ENCODE data around the gene TBC1D22A. TPM values are rescaled to one million over a fixed set of nuclear protein-coding genes. Genes with fewer than 3 reads are reported as not detected.

TBC1D22A gene
- total RNA-seq, 2 experiments from 2014 or later: 47.2 to 49.1 TPM

DNA sequence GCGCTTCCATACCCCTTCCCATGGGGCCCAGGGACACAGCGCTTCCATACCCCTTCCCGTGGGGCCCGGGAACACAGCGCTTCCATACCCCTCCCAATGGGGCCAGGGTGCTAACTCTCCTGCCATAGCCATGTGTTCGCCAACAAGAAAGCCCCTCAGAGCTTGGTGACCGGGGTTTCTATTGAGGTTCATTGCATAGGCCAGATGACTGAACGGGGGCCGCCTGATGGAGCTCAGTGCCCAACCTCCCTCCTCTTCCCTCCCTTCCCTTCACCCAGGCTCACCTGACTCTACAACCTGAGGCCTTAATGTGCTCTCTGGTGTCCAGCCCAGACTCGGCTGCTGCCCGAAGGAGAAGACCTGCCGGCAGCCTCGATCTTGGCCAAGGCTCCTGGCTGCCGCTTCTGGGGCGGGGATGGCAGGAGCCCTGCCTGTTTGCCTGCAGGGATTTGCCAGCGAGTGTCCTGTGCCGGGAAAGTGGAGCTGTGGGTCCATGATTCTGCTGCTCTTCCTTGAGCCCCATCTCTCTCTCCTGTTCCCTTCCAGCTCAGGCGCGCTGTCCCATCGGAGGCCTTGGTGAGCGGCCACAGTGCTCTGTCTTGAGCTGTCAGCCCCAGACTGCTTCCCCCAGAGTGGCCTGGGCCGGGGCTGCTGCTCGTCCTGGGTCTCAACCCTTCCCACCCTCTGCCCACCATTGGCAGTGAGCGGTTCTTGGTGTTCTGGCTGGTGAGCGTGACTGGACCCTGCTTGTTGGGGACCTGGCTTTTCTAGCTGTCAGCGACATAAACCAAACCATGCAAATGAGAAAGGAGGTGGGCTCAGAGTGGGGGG lies 267.0 kb downstream of the TBC1D22A start:
- Mint-ChIP-seq H3K27me3 (no peaks in the 10 kb centered on the region), H3K9me3 (no peaks in the 10 kb centered on the region), H3K27ac (no peak overlapping the region), H3K4me3 (no peak overlapping the region), H3K4me1 (peaks cover 2% of the 10 kb centered on the region), H3K36me3 (no peaks in the 10 kb centered on the region)
- ATAC-seq (ENCODE audit: low read depth) (no peak), DNase-seq (no peak)
- POLR2A ChIA-PET: no interaction called here

DNA sequence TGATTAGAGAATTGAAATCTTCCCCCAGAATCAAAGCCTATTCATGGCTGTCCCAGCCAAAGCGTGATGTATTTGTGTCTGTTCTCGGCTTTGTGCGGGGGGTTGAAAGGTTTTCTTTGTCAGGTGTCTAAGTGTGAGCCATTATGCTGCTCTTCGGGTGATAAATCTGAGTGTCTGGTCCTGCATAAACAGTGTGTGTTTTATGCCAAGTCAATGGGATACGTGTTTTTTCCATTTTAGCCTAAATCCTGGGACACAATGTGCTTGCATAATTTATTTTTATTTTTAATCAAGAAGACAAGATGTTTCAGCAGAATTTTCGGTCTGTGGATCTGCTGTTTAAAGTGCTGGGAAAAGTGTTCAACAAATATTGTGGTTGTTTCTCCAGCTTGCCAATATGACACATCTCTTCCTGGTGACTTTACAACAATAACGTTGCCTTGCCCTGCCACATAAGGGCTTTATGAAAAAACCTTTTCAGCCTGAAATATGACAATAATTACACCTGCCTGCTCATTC lies 267.8 kb downstream of the TBC1D22A start:
- no peak overlapping the region for H3K4me3 Mint-ChIP-seq
- H3K9me3 Mint-ChIP-seq: no peaks in the 10 kb centered on the region
- ATAC-seq (ENCODE audit: low read depth): no peak
- H3K27me3 Mint-ChIP-seq: no peaks in the 10 kb centered on the region
- H3K36me3 Mint-ChIP-seq: no peaks in the 10 kb centered on the region
- peaks cover 2% of the 10 kb centered on the region for H3K4me1 Mint-ChIP-seq
- H3K27ac Mint-ChIP-seq: no peak overlapping the region
- POLR2A ChIA-PET: no interaction called here
- DNase-seq: no peak

DNA sequence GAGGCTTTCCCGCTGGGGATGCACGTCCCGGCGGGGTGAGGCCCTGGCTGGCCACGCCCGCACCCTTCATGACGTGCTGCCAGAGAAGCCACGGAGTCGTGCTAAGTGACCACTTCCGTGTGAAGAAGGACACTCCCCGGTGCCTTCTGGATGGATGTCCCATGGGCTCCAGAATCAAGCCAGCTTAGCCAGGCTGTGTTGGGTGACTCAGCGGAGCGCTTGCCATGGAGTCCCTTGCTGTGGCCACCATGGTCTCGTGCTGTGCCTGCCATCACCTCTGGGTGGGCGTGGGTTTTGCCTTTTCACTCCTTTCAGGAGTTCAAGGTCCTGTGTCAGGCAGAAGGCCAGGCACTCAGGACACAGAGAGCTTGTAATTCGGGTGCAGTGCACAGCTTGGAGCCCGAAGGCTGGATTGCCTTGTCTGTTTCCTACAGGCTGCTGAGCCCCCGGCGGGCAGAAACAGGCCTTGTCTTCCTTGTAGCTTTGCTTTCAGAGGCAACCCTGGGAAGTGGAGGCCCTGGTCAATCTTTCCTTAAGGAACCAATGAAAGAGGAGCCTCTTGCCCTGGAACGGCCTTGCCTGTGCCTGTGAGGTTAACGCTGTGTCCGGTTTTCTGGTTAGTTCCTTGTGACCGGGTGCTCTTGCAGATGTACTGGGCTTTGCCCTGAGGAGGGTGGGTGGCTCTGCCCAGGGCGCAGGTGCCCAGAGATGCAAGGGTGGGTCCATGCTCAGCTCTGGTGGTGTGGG lies 268.6 kb downstream of the TBC1D22A start:
- Mint-ChIP-seq H3K27me3 (no peaks in the 10 kb centered on the region), H3K4me1 (peaks cover 2% of the 10 kb centered on the region), H3K27ac (no peak overlapping the region), H3K9me3 (no peaks in the 10 kb centered on the region), H3K36me3 (no peaks in the 10 kb centered on the region), H3K4me3 (no peak overlapping the region)
- no peak for DNase-seq
- no peak for ATAC-seq (ENCODE audit: low read depth)
- POLR2A ChIA-PET: no interaction called here

DNA sequence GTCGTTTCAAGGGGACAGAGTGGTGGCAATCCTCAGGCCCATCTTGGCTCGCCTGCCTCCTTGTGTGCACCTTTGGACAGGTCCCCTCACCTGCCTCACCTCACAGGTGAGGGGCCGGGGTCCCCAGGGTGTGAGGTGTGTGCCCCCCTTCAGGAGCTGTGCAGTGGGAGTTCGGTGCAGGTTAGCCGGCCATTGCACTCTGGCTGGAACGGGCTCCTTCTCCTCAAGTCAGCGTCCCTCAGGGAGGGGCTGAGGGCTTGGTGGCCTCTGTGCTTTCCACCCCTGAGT lies 269.1 kb downstream of the TBC1D22A start:
- H3K36me3 Mint-ChIP-seq: no peaks in the 10 kb centered on the region
- no peak overlapping the region for H3K4me3 Mint-ChIP-seq
- no peak for ATAC-seq (ENCODE audit: low read depth)
- H3K9me3 Mint-ChIP-seq: no peaks in the 10 kb centered on the region
- DNase-seq: no peak
- POLR2A ChIA-PET: no interaction called here
- peaks cover 2% of the 10 kb centered on the region for H3K4me1 Mint-ChIP-seq
- H3K27me3 Mint-ChIP-seq: no peaks in the 10 kb centered on the region
- H3K27ac Mint-ChIP-seq: no peak overlapping the region

DNA sequence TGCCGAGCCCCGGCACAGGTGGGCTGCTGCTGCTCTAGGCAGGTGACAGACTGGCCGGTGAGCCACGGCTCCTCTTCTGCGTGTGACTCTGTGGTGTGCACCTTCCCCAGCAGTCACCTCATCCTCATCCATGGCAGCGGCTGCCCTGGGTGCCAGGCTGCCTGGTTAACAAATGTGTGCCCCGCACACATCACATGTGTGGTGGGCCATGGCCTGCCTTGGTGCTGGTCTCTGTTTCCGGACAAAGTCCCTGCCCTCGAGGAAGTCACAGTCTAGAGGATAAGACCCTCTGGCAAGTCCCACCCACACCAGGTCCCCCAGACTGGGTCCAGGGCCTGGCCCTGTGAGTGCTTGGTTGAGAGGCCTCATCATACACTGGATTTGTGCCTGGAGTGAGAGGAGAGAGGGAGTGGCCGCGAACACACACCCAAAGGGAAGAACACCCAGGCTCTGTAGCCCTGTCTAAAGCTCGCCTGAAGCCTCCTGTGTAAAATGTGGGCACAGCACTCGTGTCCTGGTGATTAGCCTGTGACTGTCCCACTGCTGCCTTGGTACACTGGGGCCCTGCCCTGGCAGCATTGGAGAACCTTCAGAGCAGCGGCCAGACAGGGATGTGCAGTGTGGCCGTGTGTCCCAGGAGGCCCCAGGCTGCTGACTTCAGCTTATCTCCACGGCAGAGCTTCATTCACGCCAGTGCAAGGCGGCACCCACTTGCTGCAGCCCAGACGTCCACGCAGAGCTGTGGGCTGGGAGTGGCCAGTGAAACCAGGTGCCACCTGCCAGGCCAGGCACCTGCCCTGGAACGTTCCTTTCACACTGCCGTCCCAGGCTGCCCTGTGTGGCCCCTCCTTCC lies 269.9 kb downstream of the TBC1D22A start:
- Mint-ChIP-seq H3K36me3 (no peaks in the 10 kb centered on the region), H3K27me3 (no peaks in the 10 kb centered on the region), H3K27ac (no peak overlapping the region), H3K4me1 (peaks cover 2% of the 10 kb centered on the region), H3K4me3 (no peak overlapping the region), H3K9me3 (no peaks in the 10 kb centered on the region)
- DNase-seq (no peak), ATAC-seq (ENCODE audit: low read depth) (no peak)
- POLR2A ChIA-PET: no interaction called here

DNA sequence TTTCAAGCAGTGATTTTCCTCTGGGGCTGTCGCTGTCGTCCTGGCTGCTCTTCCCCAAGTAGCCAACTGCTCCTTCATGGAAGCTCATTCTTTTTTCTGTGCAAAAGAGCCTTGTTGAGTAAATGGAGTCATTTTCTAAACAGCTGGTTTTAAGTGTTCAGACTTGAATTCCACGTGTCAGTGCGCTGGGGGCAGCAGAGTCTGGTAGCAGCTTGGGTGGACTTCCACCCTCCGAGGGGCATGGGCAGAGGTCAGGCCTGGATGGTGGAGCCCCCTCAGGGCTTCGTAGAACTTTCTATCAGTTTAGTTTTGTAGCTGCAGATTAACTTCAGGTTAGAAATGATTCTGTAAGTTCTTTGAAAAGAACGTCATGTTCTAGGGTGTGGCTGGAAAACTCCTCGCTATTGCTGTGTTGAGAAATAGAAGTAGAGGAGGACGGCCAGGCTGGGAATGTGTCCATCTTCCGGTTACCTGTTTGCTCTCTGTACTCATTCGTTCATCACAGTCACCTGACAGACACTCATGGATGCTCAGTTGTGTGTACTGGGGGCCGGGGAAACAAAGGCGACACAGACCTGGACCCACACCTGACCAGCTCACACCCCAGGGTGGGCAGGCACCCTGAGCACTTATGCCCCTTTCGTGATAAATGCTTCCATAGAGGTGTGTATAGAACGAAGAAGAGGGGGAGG lies 270.7 kb downstream of the TBC1D22A start:
- POLR2A ChIA-PET: no interaction called here
- Mint-ChIP-seq H3K4me1 (peaks cover 2% of the 10 kb centered on the region), H3K27ac (no peak overlapping the region), H3K27me3 (no peaks in the 10 kb centered on the region), H3K36me3 (no peaks in the 10 kb centered on the region), H3K4me3 (no peak overlapping the region), H3K9me3 (no peaks in the 10 kb centered on the region)
- DNase-seq (no peak), ATAC-seq (ENCODE audit: low read depth) (no peak)

DNA sequence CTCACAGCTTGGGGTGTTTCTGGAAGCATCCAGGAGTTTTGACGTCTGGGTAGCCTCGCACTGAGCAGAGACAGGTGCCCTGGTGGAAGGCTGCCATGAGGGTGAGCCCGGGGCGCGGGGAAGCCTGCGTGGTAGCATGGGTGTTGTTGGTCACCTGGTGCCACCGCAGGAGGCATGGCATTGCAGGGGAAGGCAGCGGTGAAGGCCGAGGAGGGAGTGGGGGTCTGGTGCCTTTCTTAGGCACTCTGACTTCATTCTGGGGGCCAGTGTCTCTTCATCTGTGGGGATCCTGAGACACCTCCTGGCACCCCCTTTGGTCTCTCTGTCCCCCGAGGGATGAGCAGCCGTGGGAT lies 271.2 kb downstream of the TBC1D22A start:
- H3K36me3 Mint-ChIP-seq: no peaks in the 10 kb centered on the region
- POLR2A ChIA-PET: no interaction called here
- no peak for DNase-seq
- H3K9me3 Mint-ChIP-seq: no peaks in the 10 kb centered on the region
- ATAC-seq (ENCODE audit: low read depth): no peak
- peaks cover 2% of the 10 kb centered on the region for H3K4me1 Mint-ChIP-seq
- H3K4me3 Mint-ChIP-seq: no peak overlapping the region
- H3K27ac Mint-ChIP-seq: no peak overlapping the region
- H3K27me3 Mint-ChIP-seq: no peaks in the 10 kb centered on the region

DNA sequence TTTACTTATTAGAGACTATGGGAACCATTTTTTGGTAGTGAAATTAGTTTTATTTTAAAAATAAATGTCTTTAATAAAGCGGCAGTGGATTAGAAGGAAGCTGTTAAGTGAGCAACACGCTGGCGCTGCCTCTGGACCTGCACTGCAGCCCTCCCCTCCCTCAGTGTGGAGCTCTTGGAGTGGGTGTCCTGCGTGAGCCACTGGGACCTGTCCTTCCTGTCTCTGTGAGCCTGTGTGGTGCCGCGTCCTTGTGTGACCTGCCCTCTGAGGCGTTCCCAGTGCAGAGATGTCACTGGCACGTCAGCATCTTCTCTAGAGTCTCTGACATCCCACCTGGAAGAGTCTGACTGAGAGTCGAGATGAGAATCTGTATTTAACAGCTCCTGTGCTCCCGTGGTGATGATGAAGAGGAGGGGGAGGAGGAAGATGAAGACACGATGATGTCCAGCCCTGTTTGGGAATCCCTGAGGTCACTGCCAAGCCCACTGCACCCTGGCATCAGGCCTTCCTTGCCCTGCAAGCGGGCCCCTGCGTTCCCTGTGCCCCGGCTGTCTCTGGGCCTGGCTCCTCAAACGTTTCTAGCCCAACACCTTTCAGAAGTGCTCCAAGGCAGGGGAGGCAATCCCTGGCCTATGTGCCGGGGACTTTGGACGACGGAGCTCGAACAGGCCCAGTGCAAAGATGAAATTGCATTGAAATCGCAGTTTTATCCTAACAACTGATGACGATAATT lies 271.8 kb downstream of the TBC1D22A start:
- Mint-ChIP-seq H3K27me3 (no peaks in the 10 kb centered on the region), H3K4me3 (no peak overlapping the region), H3K9me3 (no peaks in the 10 kb centered on the region), H3K27ac (no peak overlapping the region), H3K36me3 (no peaks in the 10 kb centered on the region), H3K4me1 (peaks cover 2% of the 10 kb centered on the region)
- ATAC-seq (ENCODE audit: low read depth) (no peak), DNase-seq (no peak)
- POLR2A ChIA-PET: no interaction called here

DNA sequence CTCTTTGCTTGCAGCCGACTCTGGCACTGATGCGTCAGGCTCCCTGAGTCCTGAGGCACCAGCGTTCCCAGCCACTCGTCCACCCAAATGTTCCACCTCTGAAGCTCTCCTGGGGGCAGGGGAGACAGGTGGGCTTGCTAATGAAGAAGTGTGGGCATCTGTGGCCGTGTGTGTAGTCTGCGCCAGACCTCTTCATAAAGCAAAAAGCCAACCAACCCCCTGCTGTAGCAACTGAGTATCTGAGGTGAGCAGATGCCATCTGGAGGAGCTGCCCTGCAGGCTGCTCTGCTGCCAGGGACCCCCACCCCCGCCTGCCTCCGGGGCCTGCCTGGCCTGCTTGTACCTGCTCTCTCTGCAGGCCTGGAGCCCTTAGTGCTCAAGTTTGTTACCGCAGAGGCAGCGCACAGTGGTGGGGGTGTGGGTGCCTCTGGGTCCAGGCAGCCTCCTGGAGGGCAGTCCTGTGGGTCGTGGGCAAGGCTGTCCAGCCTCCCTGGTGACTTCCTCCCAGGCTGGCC lies 272.5 kb downstream of the TBC1D22A start:
- Mint-ChIP-seq H3K27ac (no peak overlapping the region), H3K9me3 (no peaks in the 10 kb centered on the region), H3K36me3 (no peaks in the 10 kb centered on the region), H3K4me1 (peaks cover 2% of the 10 kb centered on the region), H3K4me3 (no peak overlapping the region), H3K27me3 (no peaks in the 10 kb centered on the region)
- no peak for ATAC-seq (ENCODE audit: low read depth)
- DNase-seq: no peak
- POLR2A ChIA-PET: no interaction called here

DNA sequence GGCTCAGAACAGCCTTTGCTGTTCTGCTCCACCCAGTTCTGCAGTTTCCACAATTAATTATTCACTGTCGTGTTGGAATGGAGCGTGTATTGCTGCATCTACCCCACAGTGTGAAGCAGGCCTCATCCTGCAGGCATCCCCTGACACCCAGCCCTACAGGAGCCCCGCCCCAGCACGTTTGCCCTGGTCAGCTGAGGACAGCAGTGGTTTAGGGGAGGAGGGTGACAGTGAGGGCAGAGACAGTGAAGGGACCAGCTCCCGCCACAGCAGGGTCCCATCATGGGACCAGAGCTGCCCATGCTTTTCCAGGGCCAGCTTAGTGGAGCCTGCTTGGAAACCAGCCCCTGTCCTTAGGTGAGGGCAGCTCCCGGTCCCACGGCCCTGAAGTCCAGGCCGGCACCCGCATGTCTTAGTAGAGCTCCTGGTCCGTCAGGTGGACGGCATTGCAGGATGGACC lies 273.0 kb downstream of the TBC1D22A start:
- Mint-ChIP-seq H3K27ac (no peak overlapping the region), H3K27me3 (no peaks in the 10 kb centered on the region), H3K9me3 (no peaks in the 10 kb centered on the region), H3K4me3 (no peak overlapping the region), H3K36me3 (no peaks in the 10 kb centered on the region), H3K4me1 (peaks cover 2% of the 10 kb centered on the region)
- ATAC-seq (ENCODE audit: low read depth) (no peak), DNase-seq (no peak)
- POLR2A ChIA-PET: no interaction called here

DNA sequence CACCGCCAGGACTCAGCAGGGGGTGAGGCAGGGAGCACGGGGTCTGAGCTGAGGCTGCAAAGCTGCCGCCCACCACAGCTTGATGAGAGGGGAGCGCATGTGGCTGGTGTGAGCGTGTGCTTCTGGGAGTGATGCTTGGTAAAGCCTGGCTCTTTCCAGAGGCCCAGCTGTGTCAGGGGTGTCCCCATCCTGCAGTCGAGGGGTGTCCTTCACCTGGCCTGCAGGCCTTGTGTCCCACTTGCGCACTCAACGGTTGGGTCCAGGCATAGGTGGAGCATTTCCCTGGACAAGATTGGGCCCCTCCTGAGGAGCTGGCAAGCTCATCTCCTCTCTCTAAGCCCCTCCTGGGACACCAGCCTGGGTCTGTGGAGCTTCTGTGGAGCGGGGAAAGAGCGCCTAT lies 273.9 kb downstream of the TBC1D22A start:
- H3K27ac Mint-ChIP-seq: no peak overlapping the region
- POLR2A ChIA-PET: no interaction called here

DNA sequence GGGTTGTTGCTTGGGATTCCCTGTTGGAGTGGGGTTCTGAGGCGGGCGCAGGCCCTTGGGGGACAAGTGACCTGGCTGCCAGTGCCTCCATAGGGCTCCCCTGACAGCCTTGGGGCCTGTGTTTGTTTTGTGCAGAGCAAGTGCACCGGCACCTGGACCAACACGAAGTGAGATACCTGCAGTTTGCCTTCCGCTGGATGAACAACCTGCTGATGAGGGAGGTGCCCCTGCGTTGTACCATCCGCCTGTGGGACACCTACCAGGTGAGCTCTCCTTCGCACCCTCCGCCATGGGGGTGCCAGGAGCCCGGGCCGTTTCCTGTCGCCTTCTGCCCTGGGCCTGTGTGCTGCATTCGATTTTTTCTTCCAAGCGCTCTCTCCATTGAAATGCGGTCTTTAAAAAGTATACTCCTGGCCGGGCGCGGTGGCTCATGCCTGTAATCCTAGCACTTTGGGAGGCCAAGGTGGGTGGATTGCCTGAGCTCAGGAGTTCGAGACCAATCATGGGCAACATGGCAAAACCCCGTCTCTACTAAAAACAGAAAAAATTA lies 274.6 kb downstream of the TBC1D22A start:
- DNase-seq (no peak), ATAC-seq (ENCODE audit: low read depth) (no peak)
- Mint-ChIP-seq H3K4me3 (no peak overlapping the region), H3K9me3 (no peaks in the 10 kb centered on the region), H3K27ac (no peak overlapping the region), H3K36me3 (no peaks in the 10 kb centered on the region), H3K27me3 (no peaks in the 10 kb centered on the region), H3K4me1 (peaks cover 2% of the 10 kb centered on the region)
- POLR2A ChIA-PET: no interaction called here

More for the DNA sequence above, 273.9 kb downstream of the TBC1D22A start:
- no peak overlapping the region for H3K4me3 Mint-ChIP-seq
- ATAC-seq (ENCODE audit: low read depth) (no peak), DNase-seq (no peak)
- H3K9me3 Mint-ChIP-seq: no peaks in the 10 kb centered on the region
- H3K27me3 Mint-ChIP-seq: no peaks in the 10 kb centered on the region
- H3K36me3 Mint-ChIP-seq: no peaks in the 10 kb centered on the region
- H3K4me1 Mint-ChIP-seq: peaks cover 2% of the 10 kb centered on the region
